Measurements from ENCODE around the gene PARD3.

Gene PARD3

GRCh38 chr10:34083567-34083966, 731.5 kb downstream of the PARD3 start:
- TF ChIP-seq CTCF (conservative IDR thresholded peaks at IDR 0.05; ENCODE audit: low read length): no peak
- TF ChIP-seq EZH2phosphoT487 (IDR thresholded peaks at IDR 0.05; ENCODE audit: borderline replicate concordance): no peak
- no peak overlapping the region for H2AFZ ChIP-seq (ENCODE audit: low read length)
- no peaks in the 10 kb centered on the region for H3K4me1 ChIP-seq (ENCODE audit: insufficient read depth, low read length, poor library complexity, severe bottlenecking)
- no peaks in the 10 kb centered on the region for H3K27me3 ChIP-seq (ENCODE audit: insufficient read depth, low read length, poor library complexity, severe bottlenecking)
- no peaks in the 10 kb centered on the region for H4K20me1 ChIP-seq (ENCODE audit: insufficient read depth, low read length, poor library complexity, severe bottlenecking)
- H3K9ac ChIP-seq (ENCODE audit: low read depth, low read length, poor library complexity, severe bottlenecking): no peak overlapping the region
- no peaks in the 10 kb centered on the region for H3K36me3 ChIP-seq (ENCODE audit: insufficient read depth, low read length)
- H3K79me2 ChIP-seq (ENCODE audit: insufficient read depth, low read length): no peaks in the 10 kb centered on the region
- H3K9me3 ChIP-seq (ENCODE audit: insufficient read depth, low read depth, low read length): no peaks in the 10 kb centered on the region
- no peak overlapping the region for H3K4me2 ChIP-seq (ENCODE audit: low read depth, low read length, poor library complexity, severe bottlenecking)
- H3F3A ChIP-seq (ENCODE audit: low read depth): no peaks in the 10 kb centered on the region
- H3K4me3 ChIP-seq (ENCODE audit: low read length, poor library complexity, severe bottlenecking): no peak overlapping the region
- no peaks in the 10 kb centered on the region for H3K9me2 ChIP-seq (replicated peaks; ENCODE audit: low read depth, low read length)

- Histone ChIP-seq H3K27me3 (ENCODE audit: insufficient read depth, low read length, poor library complexity, severe bottlenecking) (no peaks in the 10 kb centered on the region), H3K4me2 (ENCODE audit: low read depth, low read length, poor library complexity, severe bottlenecking) (no peak overlapping the region), H3K4me3 (ENCODE audit: low read length, poor library complexity, severe bottlenecking) (no peak overlapping the region), H3K36me3 (ENCODE audit: insufficient read depth, low read length) (no peaks in the 10 kb centered on the region), H3K9ac (ENCODE audit: low read depth, low read length, poor library complexity, severe bottlenecking) (no peak overlapping the region), H3F3A (ENCODE audit: low read depth) (no peaks in the 10 kb centered on the region), H3K9me2 (replicated peaks; ENCODE audit: low read depth, low read length) (no peaks in the 10 kb centered on the region), H3K79me2 (ENCODE audit: insufficient read depth, low read length) (no peaks in the 10 kb centered on the region), H3K4me1 (ENCODE audit: insufficient read depth, low read length, poor library complexity, severe bottlenecking) (no peaks in the 10 kb centered on the region), H3K9me3 (ENCODE audit: insufficient read depth, low read depth, low read length) (no peaks in the 10 kb centered on the region), H4K20me1 (ENCODE audit: insufficient read depth, low read length, poor library complexity, severe bottlenecking) (no peaks in the 10 kb centered on the region), H2AFZ (ENCODE audit: low read length) (no peak overlapping the region)
- TF ChIP-seq CTCF (conservative IDR thresholded peaks at IDR 0.05; ENCODE audit: low read length) (peak; percentile 61), EZH2phosphoT487 (IDR thresholded peaks at IDR 0.05; ENCODE audit: borderline replicate concordance) (no peak)
Observed at GRCh38 chr10:34081948-34082347, 733.1 kb downstream of the PARD3 start.

- Histone ChIP-seq H3K4me2 (ENCODE audit: low read depth, low read length, poor library complexity, severe bottlenecking) (no peak overlapping the region), H3K27me3 (ENCODE audit: insufficient read depth, low read length, poor library complexity, severe bottlenecking) (no peaks in the 10 kb centered on the region), H3K9me3 (ENCODE audit: insufficient read depth, low read depth, low read length) (no peaks in the 10 kb centered on the region), H3K4me1 (ENCODE audit: insufficient read depth, low read length, poor library complexity, severe bottlenecking) (no peaks in the 10 kb centered on the region), H2AFZ (ENCODE audit: low read length) (no peak overlapping the region), H4K20me1 (ENCODE audit: insufficient read depth, low read length, poor library complexity, severe bottlenecking) (no peaks in the 10 kb centered on the region), H3K79me2 (ENCODE audit: insufficient read depth, low read length) (no peaks in the 10 kb centered on the region), H3K36me3 (ENCODE audit: insufficient read depth, low read length) (no peaks in the 10 kb centered on the region), H3F3A (ENCODE audit: low read depth) (no peaks in the 10 kb centered on the region), H3K4me3 (ENCODE audit: low read length, poor library complexity, severe bottlenecking) (no peak overlapping the region), H3K9ac (ENCODE audit: low read depth, low read length, poor library complexity, severe bottlenecking) (no peak overlapping the region), H3K9me2 (replicated peaks; ENCODE audit: low read depth, low read length) (no peaks in the 10 kb centered on the region)
- TF ChIP-seq EZH2phosphoT487 (IDR thresholded peaks at IDR 0.05; ENCODE audit: borderline replicate concordance): no peak
- TF ChIP-seq CTCF (conservative IDR thresholded peaks at IDR 0.05; ENCODE audit: low read length): no peak
Observed at GRCh38 chr10:34081347-34081743, 733.8 kb downstream of the PARD3 start.

Measured in Loucy (cell line).